Measurements from ENCODE around the gene ADK.
"Not testable (repeated sequence)": the region's sequence is repeated elsewhere in the genome, so short reads cannot be mapped to it uniquely, and the experiment has no call there.

The ADK gene

GRCh38 chr10:74544106-74544505 is 393.1 kb downstream of the ADK start:
- no peak for DNase-seq (ENCODE audit: low read depth in 2 of 2)

GRCh38 chr10:74548676-74549075 is 397.7 kb downstream of the ADK start:
- DNase-seq (ENCODE audit: low read depth in 2 of 2): no peak

- DNase-seq (ENCODE audit: low read depth in 2 of 2): no peak
These were observed 405.2 kb downstream of the ADK start for GRCh38 chr10:74556072-74556705.

GRCh38 chr10:74557098-74557497 is 406.1 kb downstream of the ADK start:
- DNase-seq (ENCODE audit: low read depth in 2 of 2): no peak

- no peak for DNase-seq (ENCODE audit: low read depth in 2 of 2)
These were observed 407.4 kb downstream of the ADK start for GRCh38 chr10:74558403-74558802.

GRCh38 chr10:74558897-74559296 is 407.9 kb downstream of the ADK start:
- DNase-seq (ENCODE audit: low read depth in 2 of 2): no peak

- DNase-seq (ENCODE audit: low read depth in 2 of 2): not testable (repeated sequence)
These were observed 417.9 kb downstream of the ADK start for GRCh38 chr10:74568896-74569295.

- not testable (repeated sequence) for DNase-seq (ENCODE audit: low read depth in 2 of 2)
These were observed 422.5 kb downstream of the ADK start for GRCh38 chr10:74573497-74573896.

GRCh38 chr10:74575191-74575720 is 424.2 kb downstream of the ADK start:
- no peak for DNase-seq (ENCODE audit: low read depth in 2 of 2)

GRCh38 chr10:74575912-74576311 is 424.9 kb downstream of the ADK start:
- no peak for DNase-seq (ENCODE audit: low read depth in 2 of 2)

- no peak for DNase-seq (ENCODE audit: low read depth in 2 of 2)
These were observed 425.6 kb downstream of the ADK start for GRCh38 chr10:74576586-74576985.

- DNase-seq (ENCODE audit: low read depth in 2 of 2): not testable (repeated sequence)
These were observed 429.4 kb downstream of the ADK start for GRCh38 chr10:74580438-74580837.

- no peak for DNase-seq (ENCODE audit: low read depth in 2 of 2)
These were observed 431.5 kb downstream of the ADK start for GRCh38 chr10:74582566-74582965.

- DNase-seq (ENCODE audit: low read depth in 2 of 2): peak in 1 of 2 donors; percentile 8
These were observed 434.4 kb downstream of the ADK start for GRCh38 chr10:74585231-74586087.

GRCh38 chr10:74586088-74586585 is 435.1 kb downstream of the ADK start:
- DNase-seq (ENCODE audit: low read depth in 2 of 2): peak in 1 of 2 donors; percentile 26

- no peak for DNase-seq (ENCODE audit: low read depth in 2 of 2)
These were observed 436.3 kb downstream of the ADK start for GRCh38 chr10:74587109-74587854.

GRCh38 chr10:74589226-74589673 is 438.2 kb downstream of the ADK start:
- DNase-seq (ENCODE audit: low read depth in 2 of 2): peak; percentile 60 to 77

- DNase-seq (ENCODE audit: low read depth in 2 of 2): no peak
These were observed 438.8 kb downstream of the ADK start for GRCh38 chr10:74589851-74590250.

- no peak for DNase-seq (ENCODE audit: low read depth in 2 of 2)
These were observed 442.4 kb downstream of the ADK start for GRCh38 chr10:74593470-74593869.

- no peak for DNase-seq (ENCODE audit: low read depth in 2 of 2)
These were observed 445.7 kb downstream of the ADK start for GRCh38 chr10:74596713-74597112.

- DNase-seq (ENCODE audit: low read depth in 2 of 2): no peak
These were observed 448.0 kb downstream of the ADK start for GRCh38 chr10:74598891-74599566.

Data from activated CD8-positive, alpha-beta memory T cell treated with anti-CD3 and anti-CD28 coated beads for 4 hours (primary cell).